Measurements from ENCODE around the gene WDR73. TPM values are rescaled to one million over a fixed set of nuclear protein-coding genes. Genes with fewer than 3 reads are reported as not detected.

Gene WDR73
- total and polyA plus RNA-seq, 10 of the 15 experiments (the other 5 are each of a cell fraction or from before 2014, with no cell fraction given) = 4.4 to 25.6 (median 16.3) TPM

- no peaks in the 10 kb centered on the region for H3K4me1 ChIP-seq (ENCODE audit: control insufficient read depth, insufficient read depth, low read length)
- in situ Hi-C loops (cut with MboI) = no loop called here
- ChIA-PET CTCF (interaction anchor here (0.5 to 2.9 kb wide), 7 partner anchors 17 to 850 kb away, joined by 3 to 10 read pairs (median 3); partner anchors contain the start of gene ZSCAN2), RAD21 (ENCODE audit: unreplicated experiment) (interaction anchor here (1.0 to 1.3 kb wide), 3 partner anchors 16 to 240 kb away, joined by 3 to 4 read pairs (median 3); partner anchors contain the start of gene WDR73), POLR2A (interaction anchor here (0.7 kb wide), 1 partner anchor 528 kb away, joined by 3 read pairs; no protein-coding TSS in a partner anchor), SMC1A (ENCODE audit: uncharacterized antibody, unreplicated experiment) (interaction anchor here (0.6 to 2.2 kb wide), 3 partner anchors 15 to 53 kb away, joined by 4 to 8 read pairs (median 4); no protein-coding TSS in a partner anchor)
- no peak overlapping the region for H3K4me3 ChIP-seq
- H3K36me3 ChIP-seq (ENCODE audit: control insufficient read depth in 2 of 2, insufficient read depth in 2 of 2, low read length in 1 of 2) = peaks cover 2 to 7% of the 10 kb centered on the region in 2 experiments; a peak in 3 of 4 replicates
- H3K79me2 ChIP-seq (ENCODE audit: control insufficient read depth, insufficient read depth, low read length) = no peaks in the 10 kb centered on the region
- WGBS (ENCODE audit: insufficient coverage, insufficient replicate concordance, low lambda C conversion rate, missing lambda C conversion rate) = 75% methylated on average over 3 of the region's 3 CpGs
- peak; percentile 48; the same call in 1 of the 2 replicates for TF ChIP-seq SMC3 (IDR thresholded peaks at IDR 0.05; ENCODE audit: borderline replicate concordance, low read length)
- peak; percentile 48; the same call in 1 of the 2 replicates for TF ChIP-seq RAD21 (IDR thresholded peaks at IDR 0.05; ENCODE audit: insufficient read depth, low read depth, low read length)
- peak; percentile 16 to 48 (median 18); a peak in 4 of 6 replicates for TF ChIP-seq CTCF (IDR thresholded peaks at IDR 0.05 in 2 of 3, conservative IDR thresholded peaks at IDR 0.05 in 1 of 3; ENCODE audit: control insufficient read depth in 2 of 3, extremely low read depth in 1 of 3, insufficient read depth in 1 of 3, low read depth in 3 of 3, low read length in 3 of 3)
- no peak for TF ChIP-seq ZNF274 (IDR thresholded peaks at IDR 0.05; ENCODE audit: insufficient read depth, insufficient read length)
- DNase-seq (ENCODE audit: low read depth, low spot score) (no peak), FAIRE-seq (no peak), ATAC-seq (no peak)
- H3K27ac ChIP-seq (ENCODE audit: control insufficient read depth, insufficient read depth) = no peak overlapping the region
- no peaks in the 10 kb centered on the region for H3K27me3 ChIP-seq (replicated peaks in 1 of 2; ENCODE audit: control insufficient read depth in 2 of 2, insufficient read depth in 2 of 2, low read length in 1 of 2)
- H3K9ac ChIP-seq (ENCODE audit: control insufficient read depth, insufficient read depth, low read length) = no peak overlapping the region
- no peaks in the 10 kb centered on the region for H4K20me1 ChIP-seq (ENCODE audit: control insufficient read depth, insufficient read depth)
- no peak overlapping the region for H2AFZ ChIP-seq (ENCODE audit: control insufficient read depth, low read depth, low read length)
- no peak overlapping the region for H3K4me2 ChIP-seq (ENCODE audit: control insufficient read depth, insufficient read depth)
- intact Hi-C loops (cut with micrococcal nuclease; ENCODE audit: unreplicated experiment) = no loop called here
- no peaks in the 10 kb centered on the region for H3K9me3 ChIP-seq (replicated peaks; ENCODE audit: control insufficient read depth, insufficient read depth, low read length)
- no TSS peak for BruUV-seq (replicated peaks)
Measured at GRCh38 chr15:84638103-84638502, 16.0 kb downstream of the WDR73 start.
